WTC11 (cell line): Measurements from ENCODE around the gene RNF44.

Source experiments
- ATF6 ChIP-seq: sonication (generic); formaldehyde crosslinking; IDR thresholded peaks from 2 replicates; pipeline ENCODE4 v1.8.1; 2023; ENCODE audit warnings: mild to moderate bottlenecking, missing genetic modification reagents
- CTCF ChIP-seq: fragments of 200-600 bp; IDR thresholded peaks from 2 replicates; pipeline ENCODE4 v1.8.0; 2022; ENCODE audit warnings: antibody characterized with exemption
- EMX1 ChIP-seq: fragments of 250-450 bp; sonication (Bioruptor Pico); IDR thresholded peaks from 2 replicates; pipeline ENCODE4 v1.8.0; 2021; ENCODE audit warnings: mild to moderate bottlenecking
- HMGXB4 ChIP-seq: sonication (generic); formaldehyde crosslinking; IDR thresholded peaks from 2 replicates; pipeline ENCODE4 v1.8.1; 2023; ENCODE audit warnings: mild to moderate bottlenecking, moderate library complexity, missing genetic modification reagents
- MXD4 ChIP-seq: fragments of 250-450 bp; sonication (Bioruptor Pico); IDR thresholded peaks from 2 replicates; pipeline ENCODE4 v1.8.0; 2021; ENCODE audit warnings: mild to moderate bottlenecking, moderate library complexity, borderline replicate concordance
- NR3C1 ChIP-seq: sonication (generic); formaldehyde crosslinking; conservative IDR thresholded peaks from 2 replicates; pipeline ENCODE4 v1.8.1; 2023; ENCODE audit warnings: low read depth, mild to moderate bottlenecking, missing genetic modification reagents
- SMAD3 ChIP-seq: sonication (generic); formaldehyde crosslinking; IDR thresholded peaks from 2 replicates; pipeline ENCODE4 v1.8.0; 2022; ENCODE audit warnings: missing genetic modification reagents, mild to moderate bottlenecking, borderline replicate concordance
- USF2 ChIP-seq: sonication (generic); formaldehyde crosslinking; IDR thresholded peaks from 2 replicates; pipeline ENCODE4 v1.8.1; 2023; ENCODE audit warnings: mild to moderate bottlenecking, missing genetic modification reagents, moderate library complexity
- TF ChIP-seq, protein P1 (sequence below): sonication (generic); formaldehyde crosslinking; conservative IDR thresholded peaks from 2 replicates; pipeline ENCODE4 v1.8.1; 2023; ENCODE audit warnings: mild to moderate bottlenecking, low read depth, missing genetic modification reagents, moderate library complexity

DNA sequence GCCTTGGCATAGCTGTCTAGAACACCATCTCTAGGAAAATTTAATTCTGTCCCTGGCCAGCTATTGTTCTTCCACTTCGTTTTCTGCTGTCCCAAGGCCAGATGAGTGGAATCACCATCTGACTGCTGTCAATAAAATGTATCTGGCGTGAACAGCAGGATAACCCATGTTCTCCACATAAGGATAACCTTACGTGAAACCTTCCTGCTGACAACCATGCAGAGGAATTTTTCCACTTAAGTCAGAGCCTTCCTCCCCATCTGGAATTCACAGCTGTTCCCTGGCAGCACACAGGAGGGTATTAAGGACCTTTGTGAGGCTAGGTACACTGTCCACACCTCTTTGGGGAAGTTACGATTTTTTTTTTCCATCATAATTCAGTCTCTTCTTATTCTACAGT is 28.6 kb downstream of the RNF44 start:
- no peak for TF ChIP-seq CTCF
- TF ChIP-seq HMGXB4 (CRISPR knock-in tag), result no peak
- TF ChIP-seq MXD4, result no peak
- TF ChIP-seq, protein P1, sequence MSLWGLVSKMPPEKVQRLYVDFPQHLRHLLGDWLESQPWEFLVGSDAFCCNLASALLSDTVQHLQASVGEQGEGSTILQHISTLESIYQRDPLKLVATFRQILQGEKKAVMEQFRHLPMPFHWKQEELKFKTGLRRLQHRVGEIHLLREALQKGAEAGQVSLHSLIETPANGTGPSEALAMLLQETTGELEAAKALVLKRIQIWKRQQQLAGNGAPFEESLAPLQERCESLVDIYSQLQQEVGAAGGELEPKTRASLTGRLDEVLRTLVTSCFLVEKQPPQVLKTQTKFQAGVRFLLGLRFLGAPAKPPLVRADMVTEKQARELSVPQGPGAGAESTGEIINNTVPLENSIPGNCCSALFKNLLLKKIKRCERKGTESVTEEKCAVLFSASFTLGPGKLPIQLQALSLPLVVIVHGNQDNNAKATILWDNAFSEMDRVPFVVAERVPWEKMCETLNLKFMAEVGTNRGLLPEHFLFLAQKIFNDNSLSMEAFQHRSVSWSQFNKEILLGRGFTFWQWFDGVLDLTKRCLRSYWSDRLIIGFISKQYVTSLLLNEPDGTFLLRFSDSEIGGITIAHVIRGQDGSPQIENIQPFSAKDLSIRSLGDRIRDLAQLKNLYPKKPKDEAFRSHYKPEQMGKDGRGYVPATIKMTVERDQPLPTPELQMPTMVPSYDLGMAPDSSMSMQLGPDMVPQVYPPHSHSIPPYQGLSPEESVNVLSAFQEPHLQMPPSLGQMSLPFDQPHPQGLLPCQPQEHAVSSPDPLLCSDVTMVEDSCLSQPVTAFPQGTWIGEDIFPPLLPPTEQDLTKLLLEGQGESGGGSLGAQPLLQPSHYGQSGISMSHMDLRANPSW (CRISPR knock-in tag), result no peak
- TF ChIP-seq SMAD3 (CRISPR knock-in tag), result no peak
- no peak for TF ChIP-seq ATF6 (CRISPR knock-in tag)
- no peak for TF ChIP-seq EMX1 (CRISPR knock-in tag)
- no peak for TF ChIP-seq USF2 (CRISPR knock-in tag)
- no peak for TF ChIP-seq NR3C1 (CRISPR knock-in tag)
